Measurements from ENCODE around the gene BPNT1.

- TF ChIP-seq CTCF (IDR thresholded peaks at IDR 0.05) (no peak), POLR2A (IDR thresholded peaks at IDR 0.05) (no peak)
Measured at GRCh38 chr1:220019071-220019470, 70.5 kb downstream of the BPNT1 start.
